ENCODE results near the gene CDH4. TPM values are rescaled to one million over a fixed set of nuclear protein-coding genes. Genes with fewer than 3 reads are reported as not detected.

CDH4 gene
- total RNA-seq, 1 donor from 2014 or later: 39.7 TPM

DNA sequence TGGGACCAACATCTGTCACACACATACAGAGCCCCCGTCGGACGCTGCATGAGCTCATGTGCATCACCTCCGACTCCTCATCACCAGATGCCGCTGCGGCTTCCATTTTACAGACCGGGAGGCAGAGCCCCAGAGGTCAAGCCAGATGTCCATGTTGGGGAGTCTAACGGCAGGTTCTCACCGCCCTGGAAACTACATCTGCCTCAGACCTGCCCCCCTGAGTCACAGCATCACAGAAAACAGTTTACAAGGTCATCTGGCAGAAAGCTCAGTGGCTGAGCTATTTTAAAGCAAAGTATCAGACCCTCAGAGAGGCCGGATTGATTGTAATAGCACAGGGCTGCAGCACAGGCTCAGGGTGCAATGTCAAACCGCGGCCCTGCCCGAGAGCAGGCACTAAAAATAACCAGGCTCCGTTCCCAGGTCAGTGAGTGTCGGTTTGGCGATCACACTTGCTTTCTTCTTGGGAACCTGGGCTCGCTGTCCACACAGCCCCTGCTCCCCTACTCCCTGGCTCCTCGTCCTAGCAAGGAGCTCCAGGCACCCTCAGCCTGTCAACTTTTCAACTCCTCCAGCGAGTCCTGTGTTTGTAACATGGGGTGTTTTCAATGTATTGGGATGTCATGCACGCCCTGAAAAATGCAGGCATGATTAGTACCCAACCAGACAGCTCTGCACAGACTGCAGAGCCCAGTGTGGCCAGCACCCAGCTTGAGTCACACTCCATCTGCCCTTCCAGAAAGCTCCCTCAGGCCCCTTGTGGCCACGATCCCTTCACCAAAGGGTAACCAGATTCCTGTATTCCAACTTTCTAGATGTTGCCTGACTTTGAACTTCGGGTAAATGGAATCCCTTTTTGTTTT, 264.5 kb downstream of the CDH4 start:
- TF ChIP-seq, protein P1, sequence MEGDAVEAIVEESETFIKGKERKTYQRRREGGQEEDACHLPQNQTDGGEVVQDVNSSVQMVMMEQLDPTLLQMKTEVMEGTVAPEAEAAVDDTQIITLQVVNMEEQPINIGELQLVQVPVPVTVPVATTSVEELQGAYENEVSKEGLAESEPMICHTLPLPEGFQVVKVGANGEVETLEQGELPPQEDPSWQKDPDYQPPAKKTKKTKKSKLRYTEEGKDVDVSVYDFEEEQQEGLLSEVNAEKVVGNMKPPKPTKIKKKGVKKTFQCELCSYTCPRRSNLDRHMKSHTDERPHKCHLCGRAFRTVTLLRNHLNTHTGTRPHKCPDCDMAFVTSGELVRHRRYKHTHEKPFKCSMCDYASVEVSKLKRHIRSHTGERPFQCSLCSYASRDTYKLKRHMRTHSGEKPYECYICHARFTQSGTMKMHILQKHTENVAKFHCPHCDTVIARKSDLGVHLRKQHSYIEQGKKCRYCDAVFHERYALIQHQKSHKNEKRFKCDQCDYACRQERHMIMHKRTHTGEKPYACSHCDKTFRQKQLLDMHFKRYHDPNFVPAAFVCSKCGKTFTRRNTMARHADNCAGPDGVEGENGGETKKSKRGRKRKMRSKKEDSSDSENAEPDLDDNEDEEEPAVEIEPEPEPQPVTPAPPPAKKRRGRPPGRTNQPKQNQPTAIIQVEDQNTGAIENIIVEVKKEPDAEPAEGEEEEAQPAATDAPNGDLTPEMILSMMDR (IDR thresholded peaks at IDR 0.05; ENCODE audit: insufficient read depth, low read length, poor library complexity, severe bottlenecking): no peak
- no peak for DNase-seq (ENCODE audit: low read depth)
- no peaks in the 10 kb centered on the region for H3K27me3 ChIP-seq (ENCODE audit: control insufficient read depth, insufficient read depth, low read length)

DNA sequence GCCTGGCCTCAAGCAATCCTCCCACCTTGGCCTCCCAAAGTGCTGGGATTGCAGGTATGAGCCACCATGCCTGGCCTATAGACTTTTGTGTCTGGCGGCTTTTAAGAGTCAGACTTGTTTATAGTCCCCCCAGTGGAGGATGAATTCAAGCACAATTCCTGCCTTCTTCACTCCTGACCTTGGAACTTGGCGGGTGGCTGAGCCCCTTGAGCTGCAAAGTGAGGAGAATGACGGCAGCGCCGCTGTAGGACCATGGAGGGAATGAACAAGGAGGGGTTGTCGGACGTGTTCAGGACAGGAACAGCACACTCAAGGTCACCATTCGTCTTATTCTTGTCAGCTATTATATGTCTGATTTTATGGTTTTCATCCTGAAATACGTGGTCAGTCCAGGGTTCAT, 265.4 kb downstream of the CDH4 start:
- TF ChIP-seq, protein P1 (IDR thresholded peaks at IDR 0.05; ENCODE audit: insufficient read depth, low read length, poor library complexity, severe bottlenecking): no peak
- Histone ChIP-seq H3K27me3 (ENCODE audit: control insufficient read depth, insufficient read depth, low read length) (no peaks in the 10 kb centered on the region), H3K4me3 (ENCODE audit: low read depth, low read length) (no peak overlapping the region), H3K36me3 (ENCODE audit: control insufficient read depth, insufficient read depth, low read length) (no peaks in the 10 kb centered on the region)
- no peak for DNase-seq (ENCODE audit: low read depth)

More for the DNA sequence above, 264.5 kb downstream of the CDH4 start:
- H3K36me3 ChIP-seq (ENCODE audit: control insufficient read depth, insufficient read depth, low read length): no peaks in the 10 kb centered on the region
- no peak overlapping the region for H3K4me3 ChIP-seq (ENCODE audit: low read depth, low read length)

DNA sequence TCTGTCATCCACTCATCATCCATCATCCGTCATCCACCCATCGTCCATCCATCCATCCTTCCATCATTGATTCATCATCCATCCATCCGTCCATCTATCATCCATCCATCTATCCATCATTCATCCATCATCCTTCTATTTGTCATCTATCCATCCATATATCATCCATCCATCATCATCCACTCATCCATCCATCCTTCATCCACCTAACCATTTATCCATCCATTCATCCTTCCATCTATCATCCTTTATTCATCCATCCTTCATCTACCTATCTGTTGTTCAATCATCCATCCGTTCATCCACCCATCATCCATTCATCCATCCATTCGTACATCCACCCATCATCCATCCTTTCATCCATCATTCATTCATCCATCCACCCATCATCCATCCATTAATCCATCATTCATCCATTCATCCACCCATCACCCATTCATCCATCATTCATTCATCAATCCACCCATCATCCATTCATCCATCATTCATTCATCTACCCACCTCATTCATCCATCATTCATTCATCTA, 266.4 kb downstream of the CDH4 start:
- Histone ChIP-seq H3K27me3 (ENCODE audit: control insufficient read depth, insufficient read depth, low read length) (no peaks in the 10 kb centered on the region), H3K4me3 (ENCODE audit: low read depth, low read length) (no peak overlapping the region), H3K36me3 (ENCODE audit: control insufficient read depth, insufficient read depth, low read length) (no peaks in the 10 kb centered on the region)
- DNase-seq (ENCODE audit: low read depth): no peak
- TF ChIP-seq, protein P1 (IDR thresholded peaks at IDR 0.05; ENCODE audit: insufficient read depth, low read length, poor library complexity, severe bottlenecking): no peak

DNA sequence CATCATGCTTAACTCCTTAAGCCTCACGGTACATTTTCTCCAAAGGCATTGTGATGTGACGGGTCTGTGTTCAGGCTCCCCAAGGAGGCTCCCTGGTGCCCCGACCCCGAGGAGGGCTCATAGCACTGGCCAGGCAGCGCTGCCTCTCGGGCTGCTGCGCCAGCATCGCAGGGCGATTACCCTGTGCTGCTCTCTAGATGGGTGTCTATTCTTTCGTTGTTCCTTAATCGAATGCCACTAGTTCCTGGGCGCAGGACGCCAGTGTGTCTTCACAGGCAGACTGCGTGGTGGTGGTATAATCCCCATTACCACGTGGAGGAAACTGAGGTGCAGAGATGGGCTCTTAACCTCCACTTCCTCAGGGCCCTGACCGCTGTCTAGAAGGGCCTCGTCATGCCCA, 267.4 kb downstream of the CDH4 start:
- TF ChIP-seq, protein P1 (IDR thresholded peaks at IDR 0.05; ENCODE audit: insufficient read depth, low read length, poor library complexity, severe bottlenecking): no peak
- H3K36me3 ChIP-seq (ENCODE audit: control insufficient read depth, insufficient read depth, low read length): no peaks in the 10 kb centered on the region
- no peak for DNase-seq (ENCODE audit: low read depth)
- H3K27me3 ChIP-seq (ENCODE audit: control insufficient read depth, insufficient read depth, low read length): no peaks in the 10 kb centered on the region
- H3K4me3 ChIP-seq (ENCODE audit: low read depth, low read length): no peak overlapping the region

DNA sequence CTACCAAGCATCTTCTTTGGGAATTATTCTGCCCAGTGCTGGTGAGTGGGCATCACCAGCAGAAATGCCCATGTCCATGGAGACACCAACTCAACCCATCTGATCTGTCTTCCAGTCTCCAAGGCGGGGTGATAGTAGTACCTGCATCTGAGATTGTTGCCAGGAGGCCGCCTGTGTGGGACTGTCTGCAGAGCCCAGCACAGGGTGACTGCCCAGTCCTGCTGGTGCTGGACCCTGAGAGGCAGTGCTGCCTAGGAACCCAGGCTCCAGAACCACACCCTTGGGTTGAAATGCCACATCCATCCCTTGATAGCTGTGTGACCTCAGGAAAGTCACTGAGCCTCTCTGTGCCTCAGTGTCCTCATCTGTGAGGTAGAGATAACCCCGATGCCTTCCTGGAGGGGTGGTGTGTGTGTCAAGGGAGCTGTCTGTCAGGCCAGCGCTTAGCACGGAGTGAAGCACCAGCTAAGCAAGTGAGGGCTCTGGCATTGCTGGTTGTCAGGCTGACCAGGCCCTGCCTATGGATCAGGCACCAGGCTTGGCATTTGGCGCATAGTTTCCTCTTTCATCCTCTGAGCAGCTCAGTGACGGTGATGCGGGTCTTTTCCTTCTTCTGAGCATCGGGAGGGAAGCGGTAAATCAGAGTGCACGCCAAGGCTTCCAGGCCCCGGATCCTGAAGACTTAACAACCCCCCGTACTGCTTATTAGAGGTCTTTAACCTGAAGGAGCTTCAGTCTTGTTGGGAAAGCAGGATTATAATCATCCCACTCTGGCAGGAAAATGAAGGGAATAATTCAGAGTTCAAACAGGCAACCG, 268.2 kb downstream of the CDH4 start:
- H3K4me3 ChIP-seq (ENCODE audit: low read depth, low read length): no peak overlapping the region
- TF ChIP-seq, protein P1 (IDR thresholded peaks at IDR 0.05; ENCODE audit: insufficient read depth, low read length, poor library complexity, severe bottlenecking): no peak
- no peak for DNase-seq (ENCODE audit: low read depth)
- no peaks in the 10 kb centered on the region for H3K27me3 ChIP-seq (ENCODE audit: control insufficient read depth, insufficient read depth, low read length)
- H3K36me3 ChIP-seq (ENCODE audit: control insufficient read depth, insufficient read depth, low read length): no peaks in the 10 kb centered on the region
